ENCODE measurements around the gene AATF.

GRCh38 chr17:36992701-36993100, 43.9 kb downstream of the AATF start:
- TF ChIP-seq CTCF (IDR thresholded peaks at IDR 0.05 in 8 of 11, conservative IDR thresholded peaks at IDR 0.05 in 3 of 11) (no peak), POLR2A (IDR thresholded peaks at IDR 0.05) (no peak), POLR2AphosphoS5 (IDR thresholded peaks at IDR 0.05) (no peak)
